Activated B cell treated with CpG ODN at 0.5 μM for 24 hours (primary cell): ENCODE results near the gene DNAAF3. TPM values are rescaled to one million over a fixed set of nuclear protein-coding genes. Genes with fewer than 3 reads are reported as not detected.

Source experiments
- ATAC-seq: fragments of 200-7000 bp; cut with Tn5 transposase; one replicate; pipeline ENCODE4 v1.10.0; 2021; ENCODE audit warnings: low read depth, mild to moderate bottlenecking, moderate library complexity
- CTCF ChIA-PET: fragments of 350-600 bp; sonication (Branson Sonifier 250); formaldehyde crosslinking; loops from one replicate; lab custom pipeline; 2021; ENCODE audit warnings: antibody characterized with exemption; lab: Charles Lee
- POLR2A ChIA-PET: fragments of 350-600 bp; sonication (Branson Sonifier 250); formaldehyde crosslinking; loops from one replicate; lab custom pipeline; 2021; ENCODE audit warnings: antibody characterized with exemption; lab: Charles Lee
- DNase-seq: peaks from one replicate; pipeline ENCODE4 v3.0.0; 2022
- H3K27ac Mint-ChIP-seq: one replicate; pipeline ENCODE4 v1.8.0; 2020; ENCODE audit warnings: mixed read lengths
- H3K27me3 Mint-ChIP-seq: one replicate; pipeline ENCODE4 v1.8.0; 2021; ENCODE audit warnings: mixed read lengths
- H3K36me3 Mint-ChIP-seq: one replicate; pipeline ENCODE4 v1.8.0; 2021; ENCODE audit warnings: low read depth, mixed read lengths
- H3K4me1 Mint-ChIP-seq: one replicate; pipeline ENCODE4 v1.8.0; 2021; ENCODE audit warnings: mixed read lengths
- H3K4me3 Mint-ChIP-seq: one replicate; pipeline ENCODE4 v1.8.0; 2020; ENCODE audit warnings: mild to moderate bottlenecking, mixed read lengths
- H3K9me3 Mint-ChIP-seq: one replicate; pipeline ENCODE4 v1.8.0; 2020; ENCODE audit warnings: mixed read lengths
- intact Hi-C: fragments of 100-400 bp; cut with micrococcal nuclease; formaldehyde crosslinking; loops from one replicate; pipeline ENCODE4 v1.15.1; 2024
- total RNA-seq: library from RNA; stranded (reverse); gene quantifications from 2 replicates; pipeline ENCODE4 v1.2.3, GENCODE V29; 2022
- TF ChIP-seq, protein P1 (sequence below): fragments of 200-600 bp; IDR thresholded peaks from one replicate; pipeline ENCODE4 v1.8.0; 2022; ENCODE audit warnings: antibody characterized with exemption, mild to moderate bottlenecking

Gene DNAAF3
- total RNA-seq, 1 donor from 2014 or later, result not detected

DNA sequence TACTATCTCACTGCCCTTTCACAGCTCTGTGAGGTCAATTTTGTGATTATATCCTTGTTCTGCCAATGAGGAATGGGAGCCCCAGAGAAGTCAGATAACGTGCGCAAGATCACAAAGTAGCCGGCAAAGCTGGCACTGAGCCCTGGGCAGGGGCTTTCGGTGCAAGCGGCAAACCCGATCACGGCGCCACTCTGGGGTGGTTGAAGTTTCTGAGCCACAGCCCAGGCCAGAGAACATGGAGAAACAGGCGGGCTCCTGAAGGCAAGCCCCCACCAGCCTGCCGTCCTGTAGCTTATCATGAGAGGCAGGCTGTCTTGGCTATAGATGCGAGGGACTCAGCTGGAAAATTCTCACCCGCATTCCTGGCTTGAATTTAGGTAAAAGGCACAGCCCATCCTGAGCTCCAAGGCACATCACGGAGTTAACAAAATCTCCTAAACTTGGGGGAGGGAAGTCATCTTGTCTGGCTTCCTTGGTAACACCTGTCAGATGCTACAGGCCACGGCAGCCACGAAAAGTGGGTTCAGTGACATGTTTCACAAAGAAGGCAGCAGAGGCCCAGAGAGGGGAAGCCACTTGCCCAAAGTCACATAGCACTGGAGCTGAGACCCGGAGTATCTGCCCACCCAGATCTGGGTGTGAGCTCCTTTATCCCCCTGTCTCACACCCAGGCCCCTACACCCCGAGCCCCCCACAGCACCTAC lies 29.9 kb downstream of the DNAAF3 start:
- peaks cover 33% of the 10 kb centered on the region for H3K27me3 Mint-ChIP-seq
- TF ChIP-seq, protein P1, sequence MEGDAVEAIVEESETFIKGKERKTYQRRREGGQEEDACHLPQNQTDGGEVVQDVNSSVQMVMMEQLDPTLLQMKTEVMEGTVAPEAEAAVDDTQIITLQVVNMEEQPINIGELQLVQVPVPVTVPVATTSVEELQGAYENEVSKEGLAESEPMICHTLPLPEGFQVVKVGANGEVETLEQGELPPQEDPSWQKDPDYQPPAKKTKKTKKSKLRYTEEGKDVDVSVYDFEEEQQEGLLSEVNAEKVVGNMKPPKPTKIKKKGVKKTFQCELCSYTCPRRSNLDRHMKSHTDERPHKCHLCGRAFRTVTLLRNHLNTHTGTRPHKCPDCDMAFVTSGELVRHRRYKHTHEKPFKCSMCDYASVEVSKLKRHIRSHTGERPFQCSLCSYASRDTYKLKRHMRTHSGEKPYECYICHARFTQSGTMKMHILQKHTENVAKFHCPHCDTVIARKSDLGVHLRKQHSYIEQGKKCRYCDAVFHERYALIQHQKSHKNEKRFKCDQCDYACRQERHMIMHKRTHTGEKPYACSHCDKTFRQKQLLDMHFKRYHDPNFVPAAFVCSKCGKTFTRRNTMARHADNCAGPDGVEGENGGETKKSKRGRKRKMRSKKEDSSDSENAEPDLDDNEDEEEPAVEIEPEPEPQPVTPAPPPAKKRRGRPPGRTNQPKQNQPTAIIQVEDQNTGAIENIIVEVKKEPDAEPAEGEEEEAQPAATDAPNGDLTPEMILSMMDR, result no peak
- CTCF ChIA-PET, result no interaction called here

DNA sequence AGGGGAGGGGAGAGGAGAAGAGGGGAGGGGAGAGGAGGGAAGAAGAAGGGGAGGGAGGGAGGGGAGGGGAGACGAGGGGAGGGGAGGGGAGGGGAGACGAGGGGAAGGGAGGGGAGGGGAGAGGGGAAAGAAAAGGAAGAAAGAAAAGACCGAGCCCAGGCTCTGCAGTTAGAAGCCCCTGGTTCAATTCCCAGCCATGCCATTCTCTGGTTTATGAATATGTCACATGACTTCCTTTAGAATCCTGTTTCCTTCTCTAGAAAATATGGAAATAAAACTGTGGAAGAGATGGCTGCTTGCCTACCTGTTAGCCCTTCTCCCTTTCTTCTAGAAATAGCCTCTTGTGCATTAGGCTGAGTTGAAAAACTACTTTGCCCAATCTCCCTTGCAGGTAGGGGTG lies 31.7 kb downstream of the DNAAF3 start:
- no peak for ATAC-seq
- intact Hi-C loops, result no loop called here
- TF ChIP-seq, protein P1, result no peak
- no peak overlapping the region for H3K27ac Mint-ChIP-seq
- ChIA-PET POLR2A (no interaction called here), CTCF (no interaction called here)
- peaks cover 32% of the 10 kb centered on the region for H3K27me3 Mint-ChIP-seq
- DNase-seq, result no peak
- H3K36me3 Mint-ChIP-seq, result no peaks in the 10 kb centered on the region
- H3K4me3 Mint-ChIP-seq, result no peak overlapping the region
- H3K9me3 Mint-ChIP-seq, result no peaks in the 10 kb centered on the region
- peaks cover 5% of the 10 kb centered on the region for H3K4me1 Mint-ChIP-seq

More for the DNA sequence above, 29.9 kb downstream of the DNAAF3 start:
- peaks cover 9% of the 10 kb centered on the region for H3K4me1 Mint-ChIP-seq
- H3K36me3 Mint-ChIP-seq, result no peaks in the 10 kb centered on the region
- ATAC-seq (no peak), DNase-seq (no peak)
- POLR2A ChIA-PET, result interaction anchor here (0.5 kb wide), 1 partner anchor 310 kb away, joined by 5 read pairs; no protein-coding TSS in a partner anchor
- no peak overlapping the region for H3K4me3 Mint-ChIP-seq
- H3K27ac Mint-ChIP-seq, result no peak overlapping the region
- no peaks in the 10 kb centered on the region for H3K9me3 Mint-ChIP-seq
- intact Hi-C loops, result no loop called here

DNA sequence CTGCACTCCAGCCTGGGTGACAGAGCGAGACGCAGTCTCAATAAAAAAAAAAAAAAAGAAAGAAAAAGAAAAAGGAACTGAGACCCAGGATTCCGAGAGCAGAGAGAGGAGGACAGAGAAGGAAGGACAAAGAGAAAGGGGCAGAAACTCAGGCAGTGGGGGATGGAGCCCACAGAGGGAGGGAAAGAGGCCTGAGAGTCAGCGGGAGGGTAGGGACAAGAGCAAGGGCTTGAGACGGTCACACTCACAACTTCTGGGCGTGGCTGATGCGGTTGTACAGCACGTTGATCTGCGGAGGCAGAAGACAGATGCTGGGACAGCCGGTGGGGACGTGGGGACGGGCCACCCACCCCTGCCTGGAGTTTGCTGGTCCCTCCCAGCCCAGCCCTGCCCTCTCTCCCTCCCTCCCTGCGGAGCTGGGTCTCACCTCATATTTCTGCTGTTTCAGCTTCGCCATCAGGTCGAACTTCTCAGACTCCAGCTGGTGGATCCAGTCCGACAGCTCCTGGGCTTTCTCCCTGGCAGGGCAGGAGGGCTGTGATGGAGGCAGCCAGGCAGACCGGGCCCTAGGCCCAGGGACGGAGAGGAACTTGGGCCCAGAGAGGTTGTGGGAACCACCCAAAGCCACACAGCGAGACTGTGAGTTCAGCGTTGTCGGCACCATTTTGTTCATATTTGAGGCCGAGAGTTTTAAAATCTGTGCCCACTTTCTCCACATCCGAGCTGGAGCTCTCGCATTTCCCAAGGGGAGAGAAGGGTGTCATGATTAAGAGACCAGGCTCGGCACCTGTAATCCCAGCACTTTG lies 32.6 kb downstream of the DNAAF3 start:
- Mint-ChIP-seq H3K27ac (no peak overlapping the region), H3K27me3 (peaks cover 30% of the 10 kb centered on the region), H3K36me3 (no peaks in the 10 kb centered on the region), H3K9me3 (no peaks in the 10 kb centered on the region), H3K4me1 (peaks cover 5% of the 10 kb centered on the region), H3K4me3 (no peak overlapping the region)
- DNase-seq, result no peak
- peak; percentile 45 for ATAC-seq
- CTCF ChIA-PET, result interaction anchor here (1.0 kb wide), 2 partner anchors 46 to 656 kb away, joined by 3 read pairs; no protein-coding TSS in a partner anchor
- TF ChIP-seq, protein P1, result no peak
- intact Hi-C loops, result no loop called here
- POLR2A ChIA-PET, result no interaction called here

DNA sequence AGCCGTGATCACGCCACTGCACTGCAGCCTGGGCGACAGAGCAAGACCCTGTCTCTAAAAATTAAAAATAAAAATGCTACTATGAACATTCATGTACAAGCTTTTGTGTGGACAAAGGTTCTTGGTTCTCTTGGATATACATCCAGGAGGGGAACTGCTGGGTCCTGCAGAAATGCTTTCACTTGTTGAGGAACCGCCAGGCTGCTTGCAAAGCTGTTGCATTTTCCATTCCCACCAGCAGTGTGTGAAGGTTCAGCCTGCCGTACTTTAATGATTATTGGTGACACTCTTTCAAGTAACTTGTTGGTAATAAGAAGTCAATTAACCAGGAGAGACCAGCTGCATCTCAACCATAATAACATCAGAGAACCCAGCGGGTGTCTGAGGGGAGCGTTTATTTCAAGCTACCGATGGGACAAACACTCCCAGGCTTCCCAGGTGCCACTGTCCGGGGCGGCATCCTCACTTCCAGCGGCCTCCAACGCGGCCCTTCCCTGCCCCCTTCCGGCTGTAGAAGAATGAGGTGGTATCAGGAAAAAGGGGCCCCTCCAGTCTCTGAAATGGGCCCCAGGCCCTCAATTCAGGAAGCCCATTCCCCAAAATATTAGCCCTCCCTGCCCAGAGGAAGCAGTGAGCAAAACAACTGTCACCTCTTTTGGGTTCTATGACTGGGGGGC lies 33.8 kb downstream of the DNAAF3 start:
- Mint-ChIP-seq H3K4me3 (no peak overlapping the region), H3K4me1 (peaks cover 5% of the 10 kb centered on the region), H3K9me3 (no peaks in the 10 kb centered on the region), H3K27me3 (peaks cover 24% of the 10 kb centered on the region), H3K27ac (no peak overlapping the region), H3K36me3 (no peaks in the 10 kb centered on the region)
- intact Hi-C loops, result no loop called here
- ATAC-seq, result no peak
- DNase-seq, result no peak
- ChIA-PET POLR2A (interaction anchor here (0.7 to 0.8 kb wide), 2 partner anchors 227 to 1340 kb away, joined by 4 to 7 read pairs; no protein-coding TSS in a partner anchor), CTCF (interaction anchor here (0.7 to 1.0 kb wide), 2 partner anchors 44 to 655 kb away, joined by 3 read pairs; no protein-coding TSS in a partner anchor)
- TF ChIP-seq, protein P1, result no peak
